HG02852 (cell line): Measurements from ENCODE around the gene DAPK2.
A peak's percentile ranks its signal among the peaks of the same experiment; 100 is the strongest.
"Not testable (repeated sequence)": the region's sequence is repeated elsewhere in the genome, so short reads cannot be mapped to it uniquely, and the experiment has no call there.

Experiments used
- ATAC-seq: cut with Tn5 transposase; IDR thresholded peaks from one replicate; pipeline ENCODE4 v1.9.1; 2021; ENCODE audit warnings: mild to moderate bottlenecking, moderate library complexity; ENCODE audit not compliant: unreplicated experiment

The DAPK2 gene

GRCh38 chr15:63900306-63900705 is 146.0 kb downstream of the DAPK2 start:
- ATAC-seq: no peak

GRCh38 chr15:63899606-63900005 is 146.7 kb downstream of the DAPK2 start:
- ATAC-seq: not testable (repeated sequence)

GRCh38 chr15:63899193-63899592 is 147.1 kb downstream of the DAPK2 start:
- ATAC-seq: no peak

- ATAC-seq: peak; percentile 70
These were observed 149.8 kb downstream of the DAPK2 start for GRCh38 chr15:63896336-63897115.

GRCh38 chr15:63895787-63896218 is 150.5 kb downstream of the DAPK2 start:
- no peak for ATAC-seq

GRCh38 chr15:63895194-63895593 is 151.1 kb downstream of the DAPK2 start:
- no peak for ATAC-seq

GRCh38 chr15:63894662-63894949 is 151.7 kb downstream of the DAPK2 start:
- ATAC-seq: no peak

- ATAC-seq: no peak
These were observed 152.2 kb downstream of the DAPK2 start for GRCh38 chr15:63893866-63894661.

GRCh38 chr15:63892794-63893441 is 153.4 kb downstream of the DAPK2 start:
- ATAC-seq: peak; percentile 50

- no peak for ATAC-seq
These were observed 154.5 kb downstream of the DAPK2 start for GRCh38 chr15:63891768-63892133.

- ATAC-seq: no peak
These were observed 155.1 kb downstream of the DAPK2 start for GRCh38 chr15:63891079-63891767.

- no peak for ATAC-seq
These were observed 155.7 kb downstream of the DAPK2 start for GRCh38 chr15:63890617-63891016.

GRCh38 chr15:63889831-63890230 is 156.5 kb downstream of the DAPK2 start:
- no peak for ATAC-seq

GRCh38 chr15:63888823-63889222 is 157.5 kb downstream of the DAPK2 start:
- ATAC-seq: no peak

- no peak for ATAC-seq
These were observed 158.1 kb downstream of the DAPK2 start for GRCh38 chr15:63888146-63888545.

- no peak for ATAC-seq
These were observed 158.7 kb downstream of the DAPK2 start for GRCh38 chr15:63887630-63888029.

GRCh38 chr15:63884953-63885352 is 161.3 kb downstream of the DAPK2 start:
- ATAC-seq: no peak

GRCh38 chr15:63881431-63881830 is 164.9 kb downstream of the DAPK2 start:
- ATAC-seq: peak; percentile 47

- ATAC-seq: no peak
These were observed 165.5 kb downstream of the DAPK2 start for GRCh38 chr15:63880744-63881143.

- ATAC-seq: no peak
These were observed 166.3 kb downstream of the DAPK2 start for GRCh38 chr15:63879995-63880394.

GRCh38 chr15:63879211-63879610 is 167.1 kb downstream of the DAPK2 start:
- no peak for ATAC-seq
